ENCODE measurements around the gene VAT1L.

- TF ChIP-seq CTCF (IDR thresholded peaks at IDR 0.05) = no peak
- TF ChIP-seq POLR2A (IDR thresholded peaks at IDR 0.05) = no peak
Observed at GRCh38 chr16:78022347-78023060, 234.1 kb downstream of the VAT1L start, which contains the start of gene CLEC3A.

Measured in adrenal gland (tissue), 5 donors.